ENCODE data around the gene CPLX3.

DNA sequence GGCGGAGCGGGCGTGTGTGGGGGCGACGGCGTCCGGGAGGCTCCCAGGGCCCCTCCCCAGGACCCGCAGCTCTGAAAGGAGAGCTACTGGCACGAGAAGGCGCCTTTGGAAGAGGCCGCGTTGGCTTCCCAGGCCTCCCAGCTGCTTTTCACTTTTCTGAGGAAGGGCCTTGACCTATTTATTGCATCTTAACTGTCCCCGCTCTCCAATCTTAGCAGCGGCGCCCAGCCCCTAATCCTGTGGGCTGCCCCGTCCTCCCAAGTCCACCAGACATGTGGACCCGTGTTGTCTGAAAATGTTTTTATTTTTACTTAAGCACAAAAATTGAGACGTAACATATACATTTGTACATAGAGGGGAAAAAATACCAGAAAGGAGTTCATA lies 17.0 kb downstream of the CPLX3 start:
- TF ChIP-seq POLR2A (IDR thresholded peaks at IDR 0.05; ENCODE audit: low read depth, low read length) (no peak), POLR2AphosphoS5 (IDR thresholded peaks at IDR 0.05; ENCODE audit: low read depth, low read length) (no peak; the same call in 1 of the 2 replicates)

All from GM12892 (cell line).